ENCODE data around the gene LCN12. TPM values are rescaled to one million over a fixed set of nuclear protein-coding genes. Genes with fewer than 3 reads are reported as not detected.

LCN12 gene
- total RNA-seq, 1 experiment from 2014 or later = 2.5 TPM

DNA sequence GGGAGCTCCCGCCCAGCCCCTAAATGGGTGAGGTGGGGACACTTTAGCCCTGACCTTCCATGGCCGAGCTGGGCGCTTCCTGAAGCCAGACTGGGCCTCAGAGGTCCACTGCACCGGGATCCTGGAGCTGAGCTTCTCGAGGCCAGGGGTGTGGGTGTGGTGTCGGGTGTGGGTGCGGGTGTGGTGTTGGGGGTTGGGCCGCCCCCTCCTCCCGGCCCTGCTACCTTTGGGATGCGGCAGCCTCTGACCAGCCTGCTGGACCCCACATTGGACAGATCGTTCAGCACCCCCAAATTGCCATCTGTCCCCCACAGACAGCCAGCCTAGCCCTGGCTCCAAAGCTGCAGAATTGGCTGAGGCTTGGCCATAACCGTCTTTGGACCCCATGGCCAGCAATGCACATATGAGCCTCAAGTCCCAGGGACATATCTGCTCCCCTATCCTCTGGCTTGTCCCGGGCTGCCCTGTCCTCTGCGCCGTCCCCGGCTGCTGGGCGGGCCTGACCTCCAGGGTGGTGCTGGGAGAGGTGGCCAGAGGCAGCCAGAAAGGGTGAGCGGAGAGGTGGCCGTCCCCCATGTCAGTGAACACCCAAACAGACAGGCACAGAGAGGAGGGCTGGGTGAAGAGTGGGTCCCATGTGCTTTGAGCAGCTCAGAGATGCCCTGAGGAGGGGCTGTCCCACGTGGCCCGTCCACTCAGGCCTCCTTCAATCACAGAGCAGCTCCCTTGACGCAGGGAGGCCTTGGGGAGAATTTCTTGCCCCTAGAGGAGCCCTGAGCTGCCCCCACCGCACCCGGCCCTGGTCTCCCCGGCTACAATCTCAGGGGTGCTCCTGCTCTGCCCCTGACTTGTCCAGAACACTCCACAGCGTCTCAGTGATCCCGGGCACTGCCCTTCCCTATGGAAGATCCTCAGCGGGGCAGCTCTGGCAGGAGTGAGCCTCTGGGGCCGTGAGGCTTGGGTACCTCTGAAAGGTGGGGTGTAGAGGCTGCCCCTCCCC is 21.8 kb downstream of the LCN12 start:
- intact Hi-C loops (cut with micrococcal nuclease; ENCODE audit: unreplicated experiment) (no loop called here), in situ Hi-C loops (cut with HindIII; ENCODE audit: low pct_unique_long_range_greater_than_20kb, low sequenced_read_pairs) (no loop called here)
- DNase-seq (ENCODE audit: low read depth, low spot score) (no peak), ATAC-seq (no peak)
- TF ChIP-seq POLR2AphosphoS5 (IDR thresholded peaks at IDR 0.05; ENCODE audit: low read depth, low read length) (no peak), CTCF (IDR thresholded peaks at IDR 0.05) (no peak), TCF7L2 (IDR thresholded peaks at IDR 0.05; ENCODE audit: low read depth, low read length) (no peak), SIN3A (IDR thresholded peaks at IDR 0.05; ENCODE audit: borderline replicate concordance, insufficient read depth, low read depth, low read length) (no peak)
- TF ChIP-seq, protein P1, sequence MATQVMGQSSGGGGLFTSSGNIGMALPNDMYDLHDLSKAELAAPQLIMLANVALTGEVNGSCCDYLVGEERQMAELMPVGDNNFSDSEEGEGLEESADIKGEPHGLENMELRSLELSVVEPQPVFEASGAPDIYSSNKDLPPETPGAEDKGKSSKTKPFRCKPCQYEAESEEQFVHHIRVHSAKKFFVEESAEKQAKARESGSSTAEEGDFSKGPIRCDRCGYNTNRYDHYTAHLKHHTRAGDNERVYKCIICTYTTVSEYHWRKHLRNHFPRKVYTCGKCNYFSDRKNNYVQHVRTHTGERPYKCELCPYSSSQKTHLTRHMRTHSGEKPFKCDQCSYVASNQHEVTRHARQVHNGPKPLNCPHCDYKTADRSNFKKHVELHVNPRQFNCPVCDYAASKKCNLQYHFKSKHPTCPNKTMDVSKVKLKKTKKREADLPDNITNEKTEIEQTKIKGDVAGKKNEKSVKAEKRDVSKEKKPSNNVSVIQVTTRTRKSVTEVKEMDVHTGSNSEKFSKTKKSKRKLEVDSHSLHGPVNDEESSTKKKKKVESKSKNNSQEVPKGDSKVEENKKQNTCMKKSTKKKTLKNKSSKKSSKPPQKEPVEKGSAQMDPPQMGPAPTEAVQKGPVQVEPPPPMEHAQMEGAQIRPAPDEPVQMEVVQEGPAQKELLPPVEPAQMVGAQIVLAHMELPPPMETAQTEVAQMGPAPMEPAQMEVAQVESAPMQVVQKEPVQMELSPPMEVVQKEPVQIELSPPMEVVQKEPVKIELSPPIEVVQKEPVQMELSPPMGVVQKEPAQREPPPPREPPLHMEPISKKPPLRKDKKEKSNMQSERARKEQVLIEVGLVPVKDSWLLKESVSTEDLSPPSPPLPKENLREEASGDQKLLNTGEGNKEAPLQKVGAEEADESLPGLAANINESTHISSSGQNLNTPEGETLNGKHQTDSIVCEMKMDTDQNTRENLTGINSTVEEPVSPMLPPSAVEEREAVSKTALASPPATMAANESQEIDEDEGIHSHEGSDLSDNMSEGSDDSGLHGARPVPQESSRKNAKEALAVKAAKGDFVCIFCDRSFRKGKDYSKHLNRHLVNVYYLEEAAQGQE (IDR thresholded peaks at IDR 0.05; ENCODE audit: insufficient read depth in 1 of 2, low read depth in 2 of 2, low read length in 1 of 2) = no peak
- Histone ChIP-seq H3K9me3 (ENCODE audit: control insufficient read depth, insufficient read depth, low read depth, low read length) (no peaks in the 10 kb centered on the region), H3K27ac (ENCODE audit: low read length) (no peak overlapping the region), H3K36me3 (ENCODE audit: control insufficient read depth, insufficient read depth, low read length) (no peaks in the 10 kb centered on the region), H3K4me3 (ENCODE audit: low read depth in 2 of 2, low read length in 2 of 2) (no peak overlapping the region), H3K4me1 (ENCODE audit: control insufficient read depth, insufficient read depth, low read length) (no peaks in the 10 kb centered on the region), H3K27me3 (ENCODE audit: control insufficient read depth, insufficient read depth, low read length) (no peaks in the 10 kb centered on the region)
- ChIA-PET POLR2A (no interaction called here), CTCF (no interaction called here)
- BruUV-seq (replicated peaks) = no TSS peak

DNA sequence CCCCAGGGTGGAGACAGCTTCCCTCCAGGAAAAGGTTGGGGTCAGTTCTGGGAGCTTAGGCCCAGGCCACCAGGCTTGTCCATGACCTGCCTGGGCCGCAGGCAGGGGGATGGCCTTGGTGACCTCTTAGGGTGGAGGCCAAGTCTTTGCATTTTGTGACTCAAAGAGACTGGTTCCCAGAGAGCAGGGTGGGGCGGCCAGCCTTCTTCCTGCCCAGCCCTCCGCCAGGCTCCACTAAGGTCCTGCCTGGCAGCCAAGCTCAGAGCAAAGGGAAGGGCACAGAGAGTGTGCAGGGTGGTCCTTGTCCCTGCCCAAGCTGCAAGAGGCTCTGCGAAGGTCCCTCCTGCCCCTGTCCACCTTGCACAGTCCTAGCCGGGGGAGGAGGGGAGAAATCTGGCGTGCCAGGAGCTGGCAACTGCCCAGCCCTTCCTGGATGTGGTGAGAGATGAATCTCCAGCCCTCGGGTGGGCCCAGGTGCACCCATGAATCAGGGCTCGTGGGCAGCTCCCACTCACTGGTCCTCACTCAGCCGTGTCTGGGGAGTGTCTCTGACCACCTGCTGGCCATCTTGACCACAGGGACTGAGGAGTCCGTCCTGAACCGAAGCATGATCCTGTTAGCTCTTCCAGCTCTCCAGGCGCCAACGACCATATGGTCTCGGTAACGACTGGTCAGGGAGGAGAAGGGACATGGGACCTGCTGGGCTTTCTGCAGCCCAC is 22.9 kb downstream of the LCN12 start:
- no TSS peak for BruUV-seq (replicated peaks)
- intact Hi-C loops (cut with micrococcal nuclease; ENCODE audit: unreplicated experiment) (no loop called here), in situ Hi-C loops (cut with HindIII; ENCODE audit: low pct_unique_long_range_greater_than_20kb, low sequenced_read_pairs) (no loop called here)
- H3K36me3 ChIP-seq (ENCODE audit: control insufficient read depth, insufficient read depth, low read length) = no peaks in the 10 kb centered on the region
- ATAC-seq = no peak
- CTCF ChIA-PET = no interaction called here
- H3K27me3 ChIP-seq (ENCODE audit: control insufficient read depth, insufficient read depth, low read length) = no peaks in the 10 kb centered on the region
- POLR2A ChIA-PET = no interaction called here
- DNase-seq (ENCODE audit: low read depth, low spot score) = no peak
- no peak overlapping the region for H3K27ac ChIP-seq (ENCODE audit: low read length)
- H3K4me1 ChIP-seq (ENCODE audit: control insufficient read depth, insufficient read depth, low read length) = no peaks in the 10 kb centered on the region
- H3K9me3 ChIP-seq (ENCODE audit: control insufficient read depth, insufficient read depth, low read depth, low read length) = no peaks in the 10 kb centered on the region
- H3K4me3 ChIP-seq (ENCODE audit: low read depth in 2 of 2, low read length in 2 of 2) = no peak overlapping the region
- TF ChIP-seq CTCF (IDR thresholded peaks at IDR 0.05) = no peak
- no peak for TF ChIP-seq SIN3A (IDR thresholded peaks at IDR 0.05; ENCODE audit: borderline replicate concordance, insufficient read depth, low read depth, low read length)
- no peak for TF ChIP-seq POLR2AphosphoS5 (IDR thresholded peaks at IDR 0.05; ENCODE audit: low read depth, low read length)
- TF ChIP-seq, protein P1 (IDR thresholded peaks at IDR 0.05; ENCODE audit: insufficient read depth in 1 of 2, low read depth in 2 of 2, low read length in 1 of 2) = no peak
- no peak for TF ChIP-seq TCF7L2 (IDR thresholded peaks at IDR 0.05; ENCODE audit: low read depth, low read length)

All from Panc1 (cell line).